ENCODE data around the gene SIN3A. TPM values are rescaled to one million over a fixed set of nuclear protein-coding genes. Genes with fewer than 3 reads are reported as not detected.
"Not testable (repeated sequence)": the region's sequence is repeated elsewhere in the genome, so short reads cannot be mapped to it uniquely, and the experiment has no call there.

SIN3A gene
- total and polyA plus RNA-seq, 2 donors (not counting 1 experiment from before 2014, with no cell fraction given): 32.0 to 153 TPM

GRCh38 chr15:75346796-75347221 lies 104.7 kb downstream of the SIN3A start, which contains the start of gene NEIL1:
NEIL1 (plus strand) TSS chr15:75347039; CDS start chr15:75348906, 1,867 bp downstream.
- POLR2A ChIA-PET: interaction anchor here (1.4 to 3.3 kb wide), 4 partner anchors 11 to 279 kb away, joined by 3 to 25 read pairs (median 8); partner anchors contain the start of genes COMMD4, MAN2C1 and SNUPN
- H3K27ac Mint-ChIP-seq: peak within 1 kb of the TSS; percentile 94
- TF ChIP-seq EZH2 (IDR thresholded peaks at IDR 0.05; ENCODE audit: borderline replicate concordance, insufficient read depth, low read depth, low read length, poor library complexity, severe bottlenecking): no peak
- TF ChIP-seq CTCF (IDR thresholded peaks at IDR 0.05): no peak

GRCh38 chr15:75343953-75344352 lies 107.5 kb downstream of the SIN3A start:
- H3K9ac ChIP-seq (ENCODE audit: low read length); H3K27ac Mint-ChIP-seq; H3K4me3 Mint-ChIP-seq; H3K36me3 ChIP-seq (replicated peaks in 1 of 2; ENCODE audit: control extremely low read depth in 1 of 2, control insufficient read depth in 1 of 2, extremely low read depth in 1 of 2, insufficient read depth in 2 of 2, low read length in 1 of 2); H3K9me3 Mint-ChIP-seq (ENCODE audit: insufficient read depth); H2AFZ ChIP-seq (ENCODE audit: insufficient read depth, low read depth, low read length, poor library complexity, severe bottlenecking); H3K27ac ChIP-seq (ENCODE audit: low read length in 2 of 2); H3K79me2 ChIP-seq (ENCODE audit: control insufficient read depth, insufficient read depth, low read length); CTCF ChIA-PET; POLR2A ChIA-PET; H3K27me3 Mint-ChIP-seq; ATAC-seq (ENCODE audit: low read depth); H4K20me1 ChIP-seq (ENCODE audit: control insufficient read depth, insufficient read depth, low read length, poor library complexity, severe bottlenecking); H3K4me3 ChIP-seq (ENCODE audit: control extremely low read depth in 1 of 5, extremely low read depth in 1 of 5, insufficient read depth in 1 of 5, low read depth in 2 of 5, low read length in 4 of 5); H3K27me3 ChIP-seq (replicated peaks in 1 of 4; ENCODE audit: control extremely low read depth in 1 of 4, control insufficient read depth in 3 of 4, insufficient read depth in 4 of 4, low read length in 3 of 4); intact Hi-C loops (cut with micrococcal nuclease); H3K4me2 ChIP-seq (replicated peaks; ENCODE audit: low read depth, low read length, poor library complexity, severe bottlenecking); DNase-seq: not testable (repeated sequence)
- peaks cover 25% of the 10 kb centered on the region for H3K4me1 Mint-ChIP-seq
- 95% methylated on average over 3 of the region's 8 CpGs for WGBS (ENCODE audit: insufficient coverage)
- Histone ChIP-seq H3K4me1 (ENCODE audit: control insufficient read depth in 2 of 2, insufficient read depth in 2 of 2, low read length in 2 of 2) (peaks cover 10 to 25% of the 10 kb centered on the region in 2 donors), H3K9me3 (ENCODE audit: control extremely low read depth in 1 of 3, control insufficient read depth in 2 of 3, insufficient read depth in 1 of 3, low read length in 2 of 3) (peaks cover 0 to 21% (median 8%) of the 10 kb centered on the region in 3 donors)

More at GRCh38 chr15:75346796-75347221, 104.7 kb downstream of the SIN3A start, which contains the start of gene NEIL1:
- H3K27me3 ChIP-seq (replicated peaks in 1 of 4; ENCODE audit: control extremely low read depth in 1 of 4, control insufficient read depth in 3 of 4, insufficient read depth in 4 of 4, low read length in 3 of 4): no peaks in the 10 kb centered on the region
- H3K4me3 Mint-ChIP-seq: peak within 1 kb of the TSS; percentile 80
- peaks cover 8% of the 10 kb centered on the region for H3K9me3 Mint-ChIP-seq (ENCODE audit: insufficient read depth)
- intact Hi-C loops (cut with micrococcal nuclease): loop anchor here (1.0 kb wide), 2 partner anchors 11 to 145 kb away; partner anchors contain the start of gene COMMD4
- peaks cover 31 to 47% of the 10 kb centered on the region in 2 donors for H3K4me1 ChIP-seq (ENCODE audit: control insufficient read depth in 2 of 2, insufficient read depth in 2 of 2, low read length in 2 of 2)
- H3K79me2 ChIP-seq (ENCODE audit: control insufficient read depth, insufficient read depth, low read length): no peaks in the 10 kb centered on the region
- CTCF ChIA-PET: interaction anchor here (2.0 to 7.0 kb wide), 2 partner anchors 21 to 108 kb away, joined by 6 to 52 read pairs; partner anchors contain the start of gene MAN2C1
- WGBS (ENCODE audit: insufficient coverage): 3% methylated on average over 16 of the region's 20 CpGs
- H3K27me3 Mint-ChIP-seq: no peaks in the 10 kb centered on the region
- no peak for ATAC-seq (ENCODE audit: low read depth)
- H2AFZ ChIP-seq (ENCODE audit: insufficient read depth, low read depth, low read length, poor library complexity, severe bottlenecking): peak within 1 kb of the TSS; percentile 23
- peak within 1 kb of the TSS; percentile 79 for H3K9ac ChIP-seq (ENCODE audit: low read length)
- peaks cover 0 to 49% (median 27%) of the 10 kb centered on the region in 3 donors for H3K9me3 ChIP-seq (ENCODE audit: control extremely low read depth in 1 of 3, control insufficient read depth in 2 of 3, insufficient read depth in 1 of 3, low read length in 2 of 3)
- DNase-seq: no peak
- peak within 1 kb of the TSS; percentile 3 to 82 (median 70) for H3K4me3 ChIP-seq (ENCODE audit: control extremely low read depth in 1 of 5, extremely low read depth in 1 of 5, insufficient read depth in 1 of 5, low read depth in 2 of 5, low read length in 4 of 5)
- H3K36me3 ChIP-seq (replicated peaks in 1 of 2; ENCODE audit: control extremely low read depth in 1 of 2, control insufficient read depth in 1 of 2, extremely low read depth in 1 of 2, insufficient read depth in 2 of 2, low read length in 1 of 2): peaks cover 0 to 4% of the 10 kb centered on the region in 2 experiments
- peak within 1 kb of the TSS; percentile 95 for H3K4me2 ChIP-seq (replicated peaks; ENCODE audit: low read depth, low read length, poor library complexity, severe bottlenecking)
- peak within 1 kb of the TSS; percentile 92 to 94 for H3K27ac ChIP-seq (ENCODE audit: low read length in 2 of 2)
- H3K4me1 Mint-ChIP-seq: peaks cover 45% of the 10 kb centered on the region
- no peaks in the 10 kb centered on the region for H4K20me1 ChIP-seq (ENCODE audit: control insufficient read depth, insufficient read depth, low read length, poor library complexity, severe bottlenecking)
